Endothelial cell of umbilical vein (primary cell): ENCODE measurements around the gene PELI2. TPM values are rescaled to one million over a fixed set of nuclear protein-coding genes. Genes with fewer than 3 reads are reported as not detected.

Experiments
- BruUV-seq: library from RNA; stranded (reverse); fragments of 400-500 nt; replicated peaks from 2 replicates; lab custom pipeline; 2021; lab: Mats Ljungman, UMichigan
- CTCF ChIA-PET: fragments of 300-600, 350-600 bp; sonication (Branson Sonifier 250); formaldehyde crosslinking; loops from one replicate; lab custom pipeline; 2021; ENCODE audit warnings: antibody characterized with exemption, inconsistent platforms; lab: Charles Lee
- POLR2A ChIA-PET: fragments of 300-600, 350-600 bp; sonication (Branson Sonifier 250); formaldehyde crosslinking; loops from one replicate; lab custom pipeline; 2021; ENCODE audit warnings: antibody characterized with exemption, inconsistent platforms; lab: Charles Lee
- DNase-seq: peaks from one replicate; pipeline ENCODE4 v3.0.0-alpha.2; 2011; ENCODE audit warnings: low read depth, low spot score
- FAIRE-seq: peaks from 2 replicates; lab custom pipeline; 2011; peaks lifted over from hg19 to GRCh38; lab: Jason Lieb, UNC
- H2AFZ ChIP-seq: 2 replicates; pipeline ENCODE4 v1.6.0; 2012; ENCODE audit warnings: low read depth, low read length, control low read depth, inconsistent platforms
- H3K27ac ChIP-seq: 2 replicates; pipeline ENCODE4 v1.5.1; 2011; ENCODE audit warnings: low read depth, mild to moderate bottlenecking, control low read depth, low read length, moderate library complexity; ENCODE audit not compliant: insufficient read depth
- H3K27me3 ChIP-seq, 2 experiments: 2 replicates each; pipeline versions ENCODE4 v1.6.0 to v1.6.1; 2011; ENCODE audit warnings: low read length in 2 of 2, mixed read lengths in 1 of 2; ENCODE audit not compliant: control insufficient read depth in 2 of 2, insufficient read depth in 2 of 2
- H3K36me3 ChIP-seq, 2 experiments: 2 replicates in 1 of 2; 3 replicates in 1 of 2; pipeline ENCODE4 v1.5.1; 2011; ENCODE audit warnings: low read length in 2 of 2, mild to moderate bottlenecking in 1 of 2, moderate library complexity in 1 of 2; ENCODE audit not compliant: control insufficient read depth in 2 of 2, insufficient read depth in 2 of 2; ENCODE audit errors: extremely low read depth in 1 of 2
- H3K4me1 ChIP-seq: 3 replicates; pipeline ENCODE4 v1.5.1; 2011; ENCODE audit warnings: mild to moderate bottlenecking, low read length; ENCODE audit not compliant: control insufficient read depth, insufficient read depth; ENCODE audit errors: extremely low read depth
- H3K4me2 ChIP-seq: 2 replicates; pipeline ENCODE4 v1.6.1; 2011; ENCODE audit warnings: low read length, control low read depth, mixed read lengths; ENCODE audit not compliant: insufficient read depth
- H3K4me3 ChIP-seq, 3 experiments: fragments of 200-600 bp in 1 of 3; sonication (generic), shearing (Covaris generic) in 1 of 3; replicated peaks in 1 of 3; 2 replicates each; pipeline ENCODE4 v1.5.1; 2011 to 2016; ENCODE audit warnings: control low read depth in 3 of 3, low read length in 3 of 3, mild to moderate bottlenecking in 2 of 3, inconsistent platforms in 1 of 3, low read depth in 1 of 3, moderate library complexity in 1 of 3; ENCODE audit not compliant: insufficient read depth in 1 of 3
- H3K79me2 ChIP-seq: 2 replicates; pipeline ENCODE4 v1.6.0; 2012; ENCODE audit warnings: low read length, inconsistent platforms; ENCODE audit not compliant: control insufficient read depth, insufficient read depth
- H3K9ac ChIP-seq: replicated peaks from 2 replicates; pipeline ENCODE3; 2011; ENCODE audit warnings: low read length, control low read depth; ENCODE audit not compliant: insufficient read depth; ENCODE audit errors: extremely low read depth
- H3K9me1 ChIP-seq: replicated peaks from 3 replicates; pipeline ENCODE4 v1.6.0; 2011; ENCODE audit warnings: mild to moderate bottlenecking, low read length; ENCODE audit not compliant: control insufficient read depth, insufficient read depth; ENCODE audit errors: extremely low read depth
- H3K9me3 ChIP-seq: replicated peaks from 2 replicates; pipeline ENCODE4 v1.5.1; 2012; ENCODE audit warnings: low read length, inconsistent platforms; ENCODE audit not compliant: control insufficient read depth, insufficient read depth
- H4K20me1 ChIP-seq: replicated peaks from 2 replicates; pipeline ENCODE3; 2011; ENCODE audit warnings: mild to moderate bottlenecking, low read length; ENCODE audit not compliant: control insufficient read depth, insufficient read depth; ENCODE audit errors: extremely low read depth
- CTCF ChIP-seq, 2 donors: IDR thresholded peaks; 1 replicate in 1 of 2; 2 replicates in 1 of 2; pipeline ENCODE4 v1.5.1; 2011; ENCODE audit warnings: low read length in 2 of 2, mild to moderate bottlenecking in 2 of 2, moderate library complexity in 2 of 2, control low read depth in 1 of 2, inconsistent platforms in 1 of 2, low read depth in 1 of 2; ENCODE audit not compliant: insufficient read depth in 1 of 2; ENCODE audit errors: extremely low read depth in 1 of 2
- EZH2 ChIP-seq: IDR thresholded peaks from 2 replicates; pipeline ENCODE4 v1.6.1; 2012; ENCODE audit warnings: borderline replicate concordance, low read depth, mild to moderate bottlenecking, moderate library complexity, low read length, inconsistent platforms; ENCODE audit not compliant: severe bottlenecking
- FOS ChIP-seq: IDR thresholded peaks from 2 replicates; pipeline ENCODE4 v1.6.1; 2011; ENCODE audit warnings: mild to moderate bottlenecking, low read length, moderate library complexity, borderline replicate concordance; ENCODE audit not compliant: insufficient read depth
- GATA2 ChIP-seq: IDR thresholded peaks from 2 replicates; pipeline ENCODE4 v1.7.0; 2011; ENCODE audit warnings: low read depth, mild to moderate bottlenecking, moderate library complexity, mixed read lengths, low read length; ENCODE audit not compliant: insufficient read length, insufficient read depth
- JUN ChIP-seq: IDR thresholded peaks from 2 replicates; pipeline ENCODE4 v1.6.1; 2011; ENCODE audit warnings: borderline replicate concordance, low read depth; ENCODE audit not compliant: insufficient read length, insufficient read depth
- MYC ChIP-seq: IDR thresholded peaks from one replicate; pipeline ENCODE4 v1.6.1; 2011; ENCODE audit warnings: mild to moderate bottlenecking, low read depth, low read length
- POLR2A ChIP-seq: IDR thresholded peaks from 2 replicates; pipeline ENCODE4 v1.6.1; 2012; ENCODE audit warnings: low read depth, mild to moderate bottlenecking, control low read depth, low read length
- POLR2AphosphoS5 ChIP-seq: IDR thresholded peaks from 2 replicates; pipeline ENCODE4 v1.6.1; 2012; ENCODE audit warnings: low read depth, mild to moderate bottlenecking, control low read depth, low read length, moderate library complexity; ENCODE audit not compliant: insufficient read depth
- dilution Hi-C: fragments of 300-500 bp; cut with MboI; formaldehyde crosslinking; loops from one replicate; pipeline ENCODE4 v1.15.0; 2019; ENCODE audit warnings: low sequenced_read_pairs; ENCODE audit not compliant: extremely low pct_ligation_motif_present
- intact Hi-C: fragments of 100-400 bp; cut with micrococcal nuclease; formaldehyde crosslinking; loops from one replicate; pipeline ENCODE4 v1.10.0; 2022
- polyA plus RNA-seq, 4 experiments: library from polyadenylated mRNA; depleted of rRNA in 3 of 4; stranded (reverse) in 3 of 4; unstranded in 1 of 4; fragments of >200 nt; gene quantifications; 2 replicates each; pipeline versions ENCODE4 v1.2.1 to v1.2.3, GENCODE V29; 2011 to 2012; ENCODE audit warnings: missing spikeins in 1 of 4
- total RNA-seq: library from RNA; stranded (reverse); gene quantifications from 2 replicates; pipeline ENCODE4 v1.2.3, GENCODE V29; 2021
- TF ChIP-seq, protein P1 (sequence below): IDR thresholded peaks from 2 replicates; pipeline ENCODE4 v1.6.1; 2011; ENCODE audit not compliant: insufficient read depth, insufficient read length

Gene PELI2
- total and polyA plus RNA-seq, 2 donors (not counting 3 experiments of a cell fraction or from before 2014, with no cell fraction given), result 11.5 to 13.0 TPM

DNA sequence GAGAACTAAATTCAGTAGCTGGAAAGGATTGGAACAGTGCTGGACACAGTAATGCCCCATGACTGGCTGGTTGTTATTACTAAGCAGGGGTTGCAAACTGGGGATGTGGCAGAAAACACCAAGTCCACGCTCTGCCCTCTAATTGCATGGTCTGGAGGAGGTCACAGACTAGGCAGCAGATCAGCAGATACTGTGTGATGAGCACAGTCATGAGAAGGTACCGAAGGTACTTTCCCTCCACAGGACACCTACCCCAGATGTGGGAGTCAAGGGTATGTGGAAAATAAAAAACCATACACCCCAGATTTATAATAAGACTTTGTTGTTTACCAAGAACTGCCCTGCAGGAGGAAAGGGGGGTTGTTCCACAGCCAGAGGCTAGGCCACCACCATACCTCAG, 175.3 kb downstream of the PELI2 start:
- Histone ChIP-seq H2AFZ (no peak overlapping the region), H3K9ac (no peak overlapping the region), H3K27ac (no peak overlapping the region), H3K27me3 (no peaks in the 10 kb centered on the region), H3K4me3 (no peak overlapping the region), H4K20me1 (no peaks in the 10 kb centered on the region), H3K9me3 (no peaks in the 10 kb centered on the region), H3K9me1 (no peaks in the 10 kb centered on the region), H3K79me2 (no peaks in the 10 kb centered on the region), H3K4me1 (no peaks in the 10 kb centered on the region), H3K36me3 (peaks cover 0 to 4% of the 10 kb centered on the region in 2 experiments), H3K4me2 (no peak overlapping the region)
- ChIA-PET POLR2A (no interaction called here), CTCF (interaction anchor here (1.0 to 1.9 kb wide), 9 partner anchors 8 to 181 kb away, joined by 3 to 9 read pairs (median 3); no protein-coding TSS in a partner anchor)
- BruUV-seq, result no TSS peak
- dilution Hi-C loops, result no loop called here
- FAIRE-seq, result no peak
- intact Hi-C loops, result no loop called here
- DNase-seq, result no peak
- TF ChIP-seq EZH2 (no peak), GATA2 (no peak), JUN (no peak), FOS (no peak), CTCF (IDR thresholded peaks at IDR 0.05; ENCODE audit: extremely low read depth in 1 of 2, insufficient read depth in 1 of 2, low read depth in 1 of 2, low read length in 2 of 2) (no peak), POLR2AphosphoS5 (no peak), MYC (no peak), POLR2A (no peak)
- TF ChIP-seq, protein P1, sequence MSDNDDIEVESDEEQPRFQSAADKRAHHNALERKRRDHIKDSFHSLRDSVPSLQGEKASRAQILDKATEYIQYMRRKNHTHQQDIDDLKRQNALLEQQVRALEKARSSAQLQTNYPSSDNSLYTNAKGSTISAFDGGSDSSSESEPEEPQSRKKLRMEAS, result no peak
